ENCODE measurements around the gene PKD1L1.

Gene PKD1L1

GRCh38 chr7:47956220-47956619 lies 8.0 kb upstream of the PKD1L1 start:
- H3K4me3 ChIP-seq (ENCODE audit: low read length) = no peak overlapping the region
- H3K36me3 ChIP-seq (ENCODE audit: control insufficient read depth, low read depth, low read length) = peaks cover 10% of the 10 kb centered on the region
- H3K9ac ChIP-seq (ENCODE audit: low read length) = no peak overlapping the region

GRCh38 chr7:47954231-47954911 lies 6.1 kb upstream of the PKD1L1 start:
- Histone ChIP-seq H3K27me3 (ENCODE audit: control insufficient read depth, insufficient read depth, low read length) (no peaks in the 10 kb centered on the region), H3K4me3 (ENCODE audit: low read length) (no peak overlapping the region), H3K9ac (ENCODE audit: low read length) (no peak overlapping the region), H3K36me3 (ENCODE audit: control insufficient read depth, low read depth, low read length) (peaks cover 10% of the 10 kb centered on the region), H3K4me1 (ENCODE audit: control insufficient read depth, low read depth, low read length) (peaks cover 13% of the 10 kb centered on the region), H3K9me3 (ENCODE audit: control insufficient read depth, low read depth, low read length) (no peaks in the 10 kb centered on the region), H3K27ac (ENCODE audit: low read length) (no peak overlapping the region)

More at GRCh38 chr7:47956220-47956619, 8.0 kb upstream of the PKD1L1 start:
- no peaks in the 10 kb centered on the region for H3K27me3 ChIP-seq (ENCODE audit: control insufficient read depth, insufficient read depth, low read length)
- no peaks in the 10 kb centered on the region for H3K9me3 ChIP-seq (ENCODE audit: control insufficient read depth, low read depth, low read length)
- H3K27ac ChIP-seq (ENCODE audit: low read length) = no peak overlapping the region
- H3K4me1 ChIP-seq (ENCODE audit: control insufficient read depth, low read depth, low read length) = peaks cover 10% of the 10 kb centered on the region

GRCh38 chr7:47953822-47954221 lies 5.6 kb upstream of the PKD1L1 start:
- no peak overlapping the region for H3K9ac ChIP-seq (ENCODE audit: low read length)
- no peak overlapping the region for H3K27ac ChIP-seq (ENCODE audit: low read length)

GRCh38 chr7:47952224-47952623 lies 4.0 kb upstream of the PKD1L1 start:
- H3K4me3 ChIP-seq (ENCODE audit: low read length) = no peak overlapping the region
- H3K4me1 ChIP-seq (ENCODE audit: control insufficient read depth, low read depth, low read length) = peaks cover 13% of the 10 kb centered on the region
- no peaks in the 10 kb centered on the region for H3K27me3 ChIP-seq (ENCODE audit: control insufficient read depth, insufficient read depth, low read length)
- no peak overlapping the region for H3K27ac ChIP-seq (ENCODE audit: low read length)
- no peaks in the 10 kb centered on the region for H3K9me3 ChIP-seq (ENCODE audit: control insufficient read depth, low read depth, low read length)
- peaks cover 10% of the 10 kb centered on the region for H3K36me3 ChIP-seq (ENCODE audit: control insufficient read depth, low read depth, low read length)
- H3K9ac ChIP-seq (ENCODE audit: low read length) = no peak overlapping the region

More at GRCh38 chr7:47953822-47954221, 5.6 kb upstream of the PKD1L1 start:
- H3K36me3 ChIP-seq (ENCODE audit: control insufficient read depth, low read depth, low read length) = peaks cover 10% of the 10 kb centered on the region
- no peaks in the 10 kb centered on the region for H3K9me3 ChIP-seq (ENCODE audit: control insufficient read depth, low read depth, low read length)
- H3K4me1 ChIP-seq (ENCODE audit: control insufficient read depth, low read depth, low read length) = peaks cover 13% of the 10 kb centered on the region
- no peaks in the 10 kb centered on the region for H3K27me3 ChIP-seq (ENCODE audit: control insufficient read depth, insufficient read depth, low read length)
- H3K4me3 ChIP-seq (ENCODE audit: low read length) = no peak overlapping the region

GRCh38 chr7:47951374-47951773 lies 3.1 kb upstream of the PKD1L1 start:
- H3K9me3 ChIP-seq (ENCODE audit: control insufficient read depth, low read depth, low read length) = no peaks in the 10 kb centered on the region
- H3K36me3 ChIP-seq (ENCODE audit: control insufficient read depth, low read depth, low read length) = peaks cover 10% of the 10 kb centered on the region
- H3K4me3 ChIP-seq (ENCODE audit: low read length) = no peak overlapping the region
- H3K27ac ChIP-seq (ENCODE audit: low read length) = no peak overlapping the region
- H3K27me3 ChIP-seq (ENCODE audit: control insufficient read depth, insufficient read depth, low read length) = no peaks in the 10 kb centered on the region
- H3K9ac ChIP-seq (ENCODE audit: low read length) = no peak overlapping the region
- peaks cover 13% of the 10 kb centered on the region for H3K4me1 ChIP-seq (ENCODE audit: control insufficient read depth, low read depth, low read length)

- H3K4me1 ChIP-seq (ENCODE audit: control insufficient read depth, low read depth, low read length) = peaks cover 13% of the 10 kb centered on the region
- H3K9ac ChIP-seq (ENCODE audit: low read length) = no peak overlapping the region
- H3K36me3 ChIP-seq (ENCODE audit: control insufficient read depth, low read depth, low read length) = peaks cover 10% of the 10 kb centered on the region
- H3K4me3 ChIP-seq (ENCODE audit: low read length) = no peak overlapping the region
- no peak overlapping the region for H3K27ac ChIP-seq (ENCODE audit: low read length)
- no peaks in the 10 kb centered on the region for H3K27me3 ChIP-seq (ENCODE audit: control insufficient read depth, insufficient read depth, low read length)
- H3K9me3 ChIP-seq (ENCODE audit: control insufficient read depth, low read depth, low read length) = no peaks in the 10 kb centered on the region
Measured at GRCh38 chr7:47950714-47951113, 2.4 kb upstream of the PKD1L1 start.

- Histone ChIP-seq H3K27ac (ENCODE audit: low read length) (no peak overlapping the region), H3K27me3 (ENCODE audit: control insufficient read depth, insufficient read depth, low read length) (no peaks in the 10 kb centered on the region), H3K4me1 (ENCODE audit: control insufficient read depth, low read depth, low read length) (peaks cover 13% of the 10 kb centered on the region), H3K4me3 (ENCODE audit: low read length) (no peak overlapping the region), H3K9me3 (ENCODE audit: control insufficient read depth, low read depth, low read length) (no peaks in the 10 kb centered on the region), H3K9ac (ENCODE audit: low read length) (no peak overlapping the region), H3K36me3 (ENCODE audit: control insufficient read depth, low read depth, low read length) (peaks cover 7% of the 10 kb centered on the region)
Measured at GRCh38 chr7:47949703-47950102, 1.4 kb upstream of the PKD1L1 start.

GRCh38 chr7:47947355-47947749 lies 914 bp downstream of the PKD1L1 start:
- Histone ChIP-seq H3K36me3 (ENCODE audit: control insufficient read depth, low read depth, low read length) (no peaks in the 10 kb centered on the region), H3K27ac (ENCODE audit: low read length) (no peak overlapping the region), H3K9me3 (ENCODE audit: control insufficient read depth, low read depth, low read length) (no peaks in the 10 kb centered on the region), H3K27me3 (ENCODE audit: control insufficient read depth, insufficient read depth, low read length) (no peaks in the 10 kb centered on the region), H3K9ac (ENCODE audit: low read length) (no peak overlapping the region), H3K4me1 (ENCODE audit: control insufficient read depth, low read depth, low read length) (peaks cover 13% of the 10 kb centered on the region), H3K4me3 (ENCODE audit: low read length) (no peak overlapping the region)

- no peaks in the 10 kb centered on the region for H3K9me3 ChIP-seq (ENCODE audit: control insufficient read depth, low read depth, low read length)
- H3K4me3 ChIP-seq (ENCODE audit: low read length) = no peak overlapping the region
- H3K27ac ChIP-seq (ENCODE audit: low read length) = no peak overlapping the region
- no peaks in the 10 kb centered on the region for H3K36me3 ChIP-seq (ENCODE audit: control insufficient read depth, low read depth, low read length)
- no peaks in the 10 kb centered on the region for H3K27me3 ChIP-seq (ENCODE audit: control insufficient read depth, insufficient read depth, low read length)
- H3K9ac ChIP-seq (ENCODE audit: low read length) = no peak overlapping the region
- H3K4me1 ChIP-seq (ENCODE audit: control insufficient read depth, low read depth, low read length) = peaks cover 13% of the 10 kb centered on the region
Measured at GRCh38 chr7:47946581-47947354, 1.5 kb downstream of the PKD1L1 start.

GRCh38 chr7:47945261-47946015 lies 2.8 kb downstream of the PKD1L1 start:
- Histone ChIP-seq H3K9ac (ENCODE audit: low read length) (no peak overlapping the region), H3K27me3 (ENCODE audit: control insufficient read depth, insufficient read depth, low read length) (no peaks in the 10 kb centered on the region), H3K9me3 (ENCODE audit: control insufficient read depth, low read depth, low read length) (no peaks in the 10 kb centered on the region), H3K36me3 (ENCODE audit: control insufficient read depth, low read depth, low read length) (no peaks in the 10 kb centered on the region), H3K4me3 (ENCODE audit: low read length) (no peak overlapping the region), H3K4me1 (ENCODE audit: control insufficient read depth, low read depth, low read length) (peaks cover 15% of the 10 kb centered on the region), H3K27ac (ENCODE audit: low read length) (no peak overlapping the region)

- Histone ChIP-seq H3K9ac (ENCODE audit: low read length) (no peak overlapping the region), H3K4me3 (ENCODE audit: low read length) (no peak overlapping the region), H3K27ac (ENCODE audit: low read length) (no peak overlapping the region), H3K27me3 (ENCODE audit: control insufficient read depth, insufficient read depth, low read length) (no peaks in the 10 kb centered on the region), H3K4me1 (ENCODE audit: control insufficient read depth, low read depth, low read length) (peaks cover 15% of the 10 kb centered on the region), H3K9me3 (ENCODE audit: control insufficient read depth, low read depth, low read length) (no peaks in the 10 kb centered on the region), H3K36me3 (ENCODE audit: control insufficient read depth, low read depth, low read length) (no peaks in the 10 kb centered on the region)
Measured at GRCh38 chr7:47944536-47945260, 3.6 kb downstream of the PKD1L1 start.
